ENCODE results near the gene FAM83G.

DNA sequence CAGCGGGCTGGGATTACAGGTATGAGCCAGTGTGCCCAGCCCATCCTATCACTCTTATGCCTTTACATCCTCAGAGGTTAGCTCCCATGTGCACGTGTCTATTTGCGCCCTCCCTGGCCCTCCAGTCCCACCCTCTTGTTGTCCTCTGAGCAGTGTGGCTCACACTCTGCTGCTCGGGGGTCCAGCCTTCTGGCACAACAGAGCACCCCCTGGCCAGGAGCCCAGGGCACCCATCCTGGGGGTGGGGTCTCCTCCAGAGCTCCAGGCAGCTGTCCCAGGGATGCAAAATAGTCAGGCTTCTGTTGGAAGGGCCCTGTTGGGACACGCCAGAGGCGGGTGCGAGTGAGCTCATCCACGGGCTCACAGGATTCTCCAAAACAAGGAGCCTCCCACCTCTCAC is 11.7 kb upstream of the FAM83G start:
- TF ChIP-seq POLR2A (IDR thresholded peaks at IDR 0.05): no peak
- TF ChIP-seq, protein P1, sequence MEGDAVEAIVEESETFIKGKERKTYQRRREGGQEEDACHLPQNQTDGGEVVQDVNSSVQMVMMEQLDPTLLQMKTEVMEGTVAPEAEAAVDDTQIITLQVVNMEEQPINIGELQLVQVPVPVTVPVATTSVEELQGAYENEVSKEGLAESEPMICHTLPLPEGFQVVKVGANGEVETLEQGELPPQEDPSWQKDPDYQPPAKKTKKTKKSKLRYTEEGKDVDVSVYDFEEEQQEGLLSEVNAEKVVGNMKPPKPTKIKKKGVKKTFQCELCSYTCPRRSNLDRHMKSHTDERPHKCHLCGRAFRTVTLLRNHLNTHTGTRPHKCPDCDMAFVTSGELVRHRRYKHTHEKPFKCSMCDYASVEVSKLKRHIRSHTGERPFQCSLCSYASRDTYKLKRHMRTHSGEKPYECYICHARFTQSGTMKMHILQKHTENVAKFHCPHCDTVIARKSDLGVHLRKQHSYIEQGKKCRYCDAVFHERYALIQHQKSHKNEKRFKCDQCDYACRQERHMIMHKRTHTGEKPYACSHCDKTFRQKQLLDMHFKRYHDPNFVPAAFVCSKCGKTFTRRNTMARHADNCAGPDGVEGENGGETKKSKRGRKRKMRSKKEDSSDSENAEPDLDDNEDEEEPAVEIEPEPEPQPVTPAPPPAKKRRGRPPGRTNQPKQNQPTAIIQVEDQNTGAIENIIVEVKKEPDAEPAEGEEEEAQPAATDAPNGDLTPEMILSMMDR (IDR thresholded peaks at IDR 0.05): no peak
